Right forelimb (tissue), 1 donor: Measurements from ENCODE around the gene CNTN1.

Experiments used
- DNase-seq: peaks from one replicate; pipeline ENCODE4 v3.0.0-alpha.2; 2018

The CNTN1 gene

GRCh38 chr12:40775661-40776060 is 83.4 kb downstream of the CNTN1 start:
- DNase-seq: no peak

- no peak for DNase-seq
Measured at GRCh38 chr12:40784102-40784501, 91.9 kb downstream of the CNTN1 start.

- no peak for DNase-seq
Measured at GRCh38 chr12:40788276-40788675, 96.0 kb downstream of the CNTN1 start.

- no peak for DNase-seq
Measured at GRCh38 chr12:40792792-40793386, 100.7 kb downstream of the CNTN1 start.

- DNase-seq: no peak
Measured at GRCh38 chr12:40793471-40793870, 101.2 kb downstream of the CNTN1 start.

GRCh38 chr12:40794087-40794486 is 101.8 kb downstream of the CNTN1 start:
- no peak for DNase-seq

GRCh38 chr12:40801082-40801481 is 108.8 kb downstream of the CNTN1 start:
- DNase-seq: no peak

- DNase-seq: no peak
Measured at GRCh38 chr12:40801861-40802260, 109.6 kb downstream of the CNTN1 start.

- DNase-seq: no peak
Measured at GRCh38 chr12:40802656-40803055, 110.4 kb downstream of the CNTN1 start.

GRCh38 chr12:40819436-40820108 is 127.3 kb downstream of the CNTN1 start:
- DNase-seq: peak; percentile 50

GRCh38 chr12:40820794-40821484 is 128.7 kb downstream of the CNTN1 start:
- no peak for DNase-seq

- DNase-seq: no peak
Measured at GRCh38 chr12:40825156-40825555, 132.9 kb downstream of the CNTN1 start.

- DNase-seq: no peak
Measured at GRCh38 chr12:40827683-40828592, 135.7 kb downstream of the CNTN1 start.

- no peak for DNase-seq
Measured at GRCh38 chr12:40828593-40828990, 136.4 kb downstream of the CNTN1 start.

- no peak for DNase-seq
Measured at GRCh38 chr12:40829738-40830144, 137.5 kb downstream of the CNTN1 start.

- no peak for DNase-seq
Measured at GRCh38 chr12:40831916-40832315, 139.7 kb downstream of the CNTN1 start.

GRCh38 chr12:40832668-40833067 is 140.4 kb downstream of the CNTN1 start:
- no peak for DNase-seq

- DNase-seq: no peak
Measured at GRCh38 chr12:40833818-40834217, 141.6 kb downstream of the CNTN1 start.

GRCh38 chr12:40834321-40834720 is 142.1 kb downstream of the CNTN1 start:
- no peak for DNase-seq

GRCh38 chr12:40837891-40838429 is 145.7 kb downstream of the CNTN1 start:
- no peak for DNase-seq

- no peak for DNase-seq
Measured at GRCh38 chr12:40843495-40843894, 151.3 kb downstream of the CNTN1 start.

- no peak for DNase-seq
Measured at GRCh38 chr12:40853221-40853620, 161.0 kb downstream of the CNTN1 start.

- no peak for DNase-seq
Measured at GRCh38 chr12:40854604-40855003, 162.4 kb downstream of the CNTN1 start.
